SK-N-SH (cell line): ENCODE measurements around the gene ODAD2. TPM values are rescaled to one million over a fixed set of nuclear protein-coding genes. Genes with fewer than 3 reads are reported as not detected.

Source experiments
- CTCF ChIA-PET: fragments of 300-600, 350-600 bp; formaldehyde crosslinking; extraction: SDS; loops from one replicate; lab custom pipeline; 2021; lab: Yijun Ruan, JAX
- POLR2A ChIA-PET: fragments of 350-600 bp; sonication (Branson Sonifier 250); formaldehyde crosslinking; extraction: SDS; loops from one replicate; lab custom pipeline; 2020; ENCODE audit warnings: antibody characterized with exemption, inconsistent platforms; lab: Yijun Ruan, JAX
- DNase-seq: peaks from one replicate; pipeline ENCODE4 v3.0.0; 2012
- H2AFZ ChIP-seq: fragments of 200-600 bp; sonication (generic); 2 replicates; pipeline ENCODE4 v1.8.1; 2016; ENCODE audit warnings: antibody characterized with exemption, mild to moderate bottlenecking, low read depth
- H3F3A ChIP-seq: fragments of 200-600 bp; sonication (generic); replicated peaks from 2 replicates; pipeline ENCODE3; 2016; ENCODE audit warnings: antibody characterized with exemption, mild to moderate bottlenecking; ENCODE audit not compliant: insufficient read depth
- H3K27ac ChIP-seq, 2 experiments: fragments of 200-500 bp in 1 of 2; fragments of 200-600 bp in 1 of 2; sonication (Bioruptor generic) in 1 of 2; sonication (generic), shearing (Covaris generic) in 1 of 2; 2 replicates each; pipeline versions ENCODE4 v1.5.1 to v1.6.1; 2014 to 2016; ENCODE audit warnings: low read depth in 2 of 2, inconsistent platforms in 1 of 2, low read length in 1 of 2, mild to moderate bottlenecking in 1 of 2, mixed read lengths in 1 of 2
- H3K27me3 ChIP-seq: fragments of 200-600 bp; sonication (generic), shearing (Covaris generic); 2 replicates; pipeline ENCODE4 v1.6.1; 2016; ENCODE audit warnings: mixed run types; ENCODE audit not compliant: insufficient read depth
- H3K36me3 ChIP-seq, 2 experiments: fragments of 200-500 bp in 1 of 2; fragments of 200-600 bp in 1 of 2; sonication (Bioruptor generic) in 1 of 2; sonication (generic) in 1 of 2; replicated peaks in 1 of 2; 2 replicates each; pipeline versions ENCODE3 to v1.5.1; 2014 to 2016; ENCODE audit warnings: low read length in 1 of 2, mild to moderate bottlenecking in 1 of 2; ENCODE audit not compliant: insufficient read depth in 2 of 2, control insufficient read depth in 1 of 2
- H3K4me1 ChIP-seq, 2 experiments: fragments of 200-500 bp in 1 of 2; fragments of 200-600 bp in 1 of 2; sonication (Bioruptor generic) in 1 of 2; sonication (generic), shearing (Covaris generic) in 1 of 2; 2 replicates each; pipeline versions ENCODE4 v1.5.1 to v1.6.1; 2014 to 2016; ENCODE audit warnings: low read depth in 1 of 2, low read length in 1 of 2, mixed run types in 1 of 2; ENCODE audit not compliant: insufficient read depth in 2 of 2, control insufficient read depth in 1 of 2
- H3K4me2 ChIP-seq: fragments of 200-600 bp; sonication (generic), shearing (Covaris generic); 2 replicates; pipeline ENCODE4 v1.6.1; 2017; ENCODE audit warnings: mixed run types
- H3K4me3 ChIP-seq, 2 experiments: fragments of 200-500 bp in 1 of 2; fragments of 200-600 bp in 1 of 2; sonication (Bioruptor generic) in 1 of 2; sonication (generic), shearing (Covaris generic) in 1 of 2; 2 replicates each; pipeline versions ENCODE4 v1.5.1 to v1.8.1; 2014 to 2016; ENCODE audit warnings: low read depth in 2 of 2, inconsistent platforms in 1 of 2, low read length in 1 of 2, mild to moderate bottlenecking in 1 of 2, mixed read lengths in 1 of 2, moderate library complexity in 1 of 2
- H3K79me2 ChIP-seq: fragments of 200-600 bp; sonication (generic); 2 replicates; pipeline ENCODE4 v1.8.1; 2017; ENCODE audit warnings: mild to moderate bottlenecking; ENCODE audit not compliant: insufficient read depth
- H3K9ac ChIP-seq: fragments of 200-600 bp; sonication (generic); 2 replicates; pipeline ENCODE4 v1.6.1; 2017; ENCODE audit warnings: mixed run types
- H3K9me2 ChIP-seq: fragments of 200-600 bp; sonication (generic); 2 replicates; pipeline ENCODE4 v1.6.1; 2017; ENCODE audit warnings: mixed run types
- H3K9me3 ChIP-seq: fragments of 200-600 bp; sonication (generic); 2 replicates; pipeline ENCODE4 v1.6.1; 2017; ENCODE audit warnings: mixed run types, mild to moderate bottlenecking, moderate library complexity
- H4K20me1 ChIP-seq: fragments of 200-600 bp; sonication (generic); 2 replicates; pipeline ENCODE4 v1.6.1; 2017; ENCODE audit warnings: mild to moderate bottlenecking, mixed run types; ENCODE audit not compliant: insufficient read depth
- CTCF ChIP-seq: fragments of 200-600 bp; sonication (generic); IDR thresholded peaks from 2 replicates; pipeline ENCODE4 v1.6.1; 2017; ENCODE audit warnings: antibody characterized with exemption, mild to moderate bottlenecking, moderate library complexity
- ELF1 ChIP-seq: IDR thresholded peaks from 2 replicates; pipeline ENCODE4 v1.4.0; 2012
- FOSL2 ChIP-seq: IDR thresholded peaks from 2 replicates; pipeline ENCODE4 v1.4.0; 2012; ENCODE audit warnings: low read depth, mild to moderate bottlenecking, moderate library complexity, borderline replicate concordance
- FOXJ3 ChIP-seq: sonication (generic); formaldehyde crosslinking; IDR thresholded peaks from 2 replicates; pipeline ENCODE4 v1.5.1; 2020; ENCODE audit warnings: mild to moderate bottlenecking, missing genetic modification reagents
- FOXM1 ChIP-seq: IDR thresholded peaks from 2 replicates; pipeline ENCODE4 v1.4.0; 2012; ENCODE audit warnings: low read depth, mild to moderate bottlenecking
- GATA2 ChIP-seq: sonication (generic); formaldehyde crosslinking; IDR thresholded peaks from 2 replicates; pipeline ENCODE4 v1.5.0; 2020; ENCODE audit warnings: mild to moderate bottlenecking, missing genetic modification reagents
- JUND ChIP-seq: IDR thresholded peaks from 2 replicates; pipeline ENCODE4 v1.4.0; 2012
- MEF2A ChIP-seq: IDR thresholded peaks from 2 replicates; pipeline ENCODE4 v1.4.0; 2012; ENCODE audit warnings: low read depth, borderline replicate concordance
- NFIC ChIP-seq: IDR thresholded peaks from 2 replicates; pipeline ENCODE4 v1.4.0; 2012; ENCODE audit warnings: borderline replicate concordance
- POLR2AphosphoS5 ChIP-seq: IDR thresholded peaks from 2 replicates; pipeline ENCODE4 v1.6.1; 2012; ENCODE audit warnings: low read depth, low read length
- RAD21 ChIP-seq: IDR thresholded peaks from 2 replicates; pipeline ENCODE4 v1.6.1; 2012; ENCODE audit warnings: mild to moderate bottlenecking, low read length
- RFX5 ChIP-seq: IDR thresholded peaks from 2 replicates; pipeline ENCODE4 v1.6.1; 2012; ENCODE audit warnings: mild to moderate bottlenecking, improper control_type of control experiment, low read length
- SIN3A ChIP-seq: IDR thresholded peaks from 2 replicates; pipeline ENCODE4 v1.6.1; 2012; ENCODE audit warnings: low read depth, mild to moderate bottlenecking, low read length, moderate library complexity, borderline replicate concordance
- TEAD4 ChIP-seq: IDR thresholded peaks from 2 replicates; pipeline ENCODE4 v1.4.0; 2012; ENCODE audit warnings: mild to moderate bottlenecking, borderline replicate concordance; ENCODE audit not compliant: insufficient read depth
- USF1 ChIP-seq: IDR thresholded peaks from 2 replicates; pipeline ENCODE4 v1.4.0; 2012; ENCODE audit warnings: low read depth, borderline replicate concordance
- USF2 ChIP-seq: fragments of 150-350 bp; IDR thresholded peaks from 2 replicates; pipeline ENCODE4 v1.6.1; 2017; ENCODE audit warnings: antibody characterized with exemption, low read length, low read depth, borderline replicate concordance
- YY1 ChIP-seq: IDR thresholded peaks from 2 replicates; pipeline ENCODE4 v1.4.0; 2012; ENCODE audit warnings: low read depth, mild to moderate bottlenecking
- WGBS: methylation state at CpG from one replicate; pipeline ENCODE4 v1.1.6; 2017; ENCODE audit warnings: low lambda C conversion rate; 5-methylcytosine and 5-hydroxymethylcytosine counted together
- polyA plus RNA-seq, 3 experiments: library from polyadenylated mRNA; depleted of rRNA; stranded (reverse); fragments of >200 nt; gene quantifications; 2 replicates each; pipeline ENCODE4 v1.2.3, GENCODE V29; 2012

ODAD2 gene
- polyA plus RNA-seq, 1 of the 3 experiments (the other 2 are of a cell fraction), result not detected

GRCh38 chr10:27865221-27865635 lies 133.7 kb downstream of the ODAD2 start (continued):
- no peak for TF ChIP-seq TEAD4
- no peak for TF ChIP-seq USF2
- no peak for TF ChIP-seq FOXM1
- TF ChIP-seq GATA2 (CRISPR knock-in tag), result no peak
- TF ChIP-seq JUND, result no peak
- TF ChIP-seq RFX5, result no peak
- no peak for TF ChIP-seq MEF2A

- no peak overlapping the region for H2AFZ ChIP-seq
- H3K4me3 ChIP-seq, result no peak overlapping the region
- H3K27me3 ChIP-seq, result no peaks in the 10 kb centered on the region
- 5% methylated on average over 4 of the region's 4 CpGs for WGBS
- H3K79me2 ChIP-seq, result no peaks in the 10 kb centered on the region
- no peaks in the 10 kb centered on the region for H4K20me1 ChIP-seq
- no peaks in the 10 kb centered on the region for H3K9me3 ChIP-seq
- CTCF ChIA-PET, result no interaction called here
- H3K9ac ChIP-seq, result no peak overlapping the region
- H3K27ac ChIP-seq, result no peak overlapping the region
- POLR2A ChIA-PET, result no interaction called here
- no peaks in the 10 kb centered on the region for H3K9me2 ChIP-seq
- H3K4me2 ChIP-seq, result no peak overlapping the region
- no peaks in the 10 kb centered on the region for H3K36me3 ChIP-seq
- no peaks in the 10 kb centered on the region for H3F3A ChIP-seq
- DNase-seq, result no peak
- TF ChIP-seq FOXJ3 (CRISPR knock-in tag) (no peak), USF1 (no peak), SIN3A (no peak), USF2 (no peak), NFIC (no peak), RAD21 (no peak), FOSL2 (no peak)
- H3K4me1 ChIP-seq, result no peaks in the 10 kb centered on the region
Measured at GRCh38 chr10:27861781-27862180, 137.1 kb downstream of the ODAD2 start.

- Histone ChIP-seq H3K4me3 (no peak overlapping the region), H3K9me2 (no peaks in the 10 kb centered on the region), H3F3A (no peaks in the 10 kb centered on the region), H4K20me1 (no peaks in the 10 kb centered on the region), H3K36me3 (no peaks in the 10 kb centered on the region), H3K9ac (no peak overlapping the region), H3K27ac (no peak overlapping the region), H3K79me2 (no peaks in the 10 kb centered on the region), H3K4me2 (no peak overlapping the region), H2AFZ (no peak overlapping the region), H3K9me3 (no peaks in the 10 kb centered on the region), H3K4me1 (no peaks in the 10 kb centered on the region), H3K27me3 (no peaks in the 10 kb centered on the region)
- no peak for DNase-seq
- TF ChIP-seq MEF2A (no peak), SIN3A (no peak), YY1 (no peak), CTCF (no peak), POLR2AphosphoS5 (no peak), ELF1 (no peak)
- WGBS, result 3% methylated on average over 8 of the region's 8 CpGs
- ChIA-PET POLR2A (no interaction called here), CTCF (no interaction called here)
Measured at GRCh38 chr10:27857616-27858015, 141.3 kb downstream of the ODAD2 start.
